GM21717 (cell line): Measurements from ENCODE around the gene DYNLRB1.

Experiments used
- ATAC-seq: cut with Tn5 transposase; IDR thresholded peaks from one replicate; pipeline ENCODE4 v1.9.1; 2021; ENCODE audit warnings: mild to moderate bottlenecking, moderate library complexity; ENCODE audit not compliant: unreplicated experiment

Gene DYNLRB1

DNA sequence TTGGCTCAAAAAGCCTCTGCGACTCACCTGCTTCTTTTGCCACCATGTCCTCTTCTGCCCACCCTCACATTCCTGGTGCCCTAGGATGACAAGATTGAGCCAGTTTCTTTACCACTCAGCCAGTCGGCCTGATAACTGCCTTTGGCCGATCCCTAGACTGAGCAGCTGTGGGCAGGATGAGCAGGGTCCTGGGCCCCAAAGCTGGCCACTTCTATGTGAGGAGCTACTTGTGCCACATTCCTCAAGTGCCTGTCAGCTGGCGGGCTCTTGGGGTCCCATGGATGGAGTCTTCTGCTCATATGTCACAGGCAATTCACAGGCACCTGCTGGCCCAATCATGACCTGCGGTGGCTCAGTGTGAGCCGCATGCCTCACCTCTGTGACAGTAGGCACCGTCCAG lies 16.5 kb downstream of the DYNLRB1 start:
- no peak for ATAC-seq

DNA sequence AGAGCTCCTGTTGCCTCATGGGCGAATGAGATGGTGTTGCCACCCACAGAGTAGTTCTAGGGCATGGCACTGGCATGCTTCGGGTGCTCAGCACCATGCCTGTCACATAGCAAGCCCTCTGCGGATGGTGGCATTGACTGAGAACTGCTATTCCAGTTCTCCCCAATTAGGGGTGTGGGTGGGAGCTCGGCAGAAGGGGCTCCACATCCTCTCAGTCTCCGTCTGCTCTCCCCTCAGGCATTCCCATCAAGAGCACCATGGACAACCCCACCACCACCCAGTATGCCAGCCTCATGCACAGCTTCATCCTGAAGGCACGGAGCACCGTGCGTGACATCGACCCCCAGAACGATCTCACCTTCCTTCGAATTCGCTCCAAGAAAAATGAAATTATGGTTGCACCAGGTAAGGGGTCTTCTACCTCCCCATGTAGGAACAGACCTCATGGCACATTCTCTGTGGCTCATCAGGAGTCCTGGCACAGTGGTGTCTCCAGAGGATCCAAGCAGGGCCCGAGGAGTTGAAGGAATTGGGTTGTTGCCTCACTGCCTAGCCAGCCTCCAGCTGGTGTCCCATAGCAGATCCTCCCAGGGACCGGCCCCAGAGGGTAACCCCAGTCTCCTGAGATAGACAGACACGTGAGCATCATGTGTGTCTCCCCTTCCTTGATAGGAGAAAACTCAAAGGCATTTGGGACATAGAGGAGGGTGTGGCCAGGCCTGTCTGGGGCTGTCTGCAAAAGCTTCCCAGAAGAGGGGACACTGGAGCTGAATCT lies 18.4 kb downstream of the DYNLRB1 start:
- ATAC-seq: no peak

DNA sequence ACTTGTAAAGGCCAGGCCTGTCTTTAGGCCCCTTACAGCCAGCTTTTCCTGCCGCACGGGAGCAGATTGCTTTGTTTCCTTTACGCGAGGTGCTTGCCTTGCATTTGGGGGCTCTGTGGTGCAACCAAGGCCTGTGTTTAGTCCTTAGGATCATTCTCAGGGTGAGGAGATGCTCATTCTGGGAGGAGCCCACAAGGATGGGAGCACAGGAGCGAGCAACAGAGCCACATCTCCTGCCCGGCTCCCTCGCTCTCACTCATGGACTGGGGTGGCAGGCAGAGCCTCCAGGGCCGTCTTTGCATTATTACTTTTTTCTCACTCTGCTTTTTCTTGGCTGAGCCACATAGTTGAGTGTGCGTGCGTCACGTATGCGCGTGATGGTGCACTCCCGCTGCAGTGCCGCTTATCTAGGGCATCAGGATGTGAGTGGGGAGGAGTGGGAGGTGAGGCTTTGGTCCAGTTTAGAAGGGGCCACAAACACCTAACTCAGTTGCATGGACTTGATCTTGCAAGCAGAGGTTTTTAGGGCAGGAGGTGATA lies 19.1 kb downstream of the DYNLRB1 start:
- ATAC-seq: no peak

DNA sequence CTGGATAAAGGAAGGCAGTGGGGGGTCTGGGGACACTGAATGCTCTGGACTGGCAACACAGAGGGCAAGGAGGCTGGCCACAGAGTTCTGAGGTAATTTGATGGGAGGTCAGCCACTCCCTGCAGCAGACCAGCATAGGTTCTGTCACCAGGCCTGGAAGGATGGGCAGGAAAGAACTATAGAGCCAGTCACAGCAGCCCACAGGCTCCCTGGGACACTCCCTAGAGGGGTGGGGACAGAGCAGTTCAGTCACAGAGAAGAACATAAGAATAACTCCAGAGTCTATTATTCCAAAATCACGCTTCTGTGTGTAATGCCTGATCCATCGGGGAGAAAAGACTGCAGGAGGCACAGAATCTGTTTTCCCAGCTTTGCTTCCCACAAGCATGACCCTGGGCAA lies 19.6 kb downstream of the DYNLRB1 start:
- ATAC-seq: no peak

DNA sequence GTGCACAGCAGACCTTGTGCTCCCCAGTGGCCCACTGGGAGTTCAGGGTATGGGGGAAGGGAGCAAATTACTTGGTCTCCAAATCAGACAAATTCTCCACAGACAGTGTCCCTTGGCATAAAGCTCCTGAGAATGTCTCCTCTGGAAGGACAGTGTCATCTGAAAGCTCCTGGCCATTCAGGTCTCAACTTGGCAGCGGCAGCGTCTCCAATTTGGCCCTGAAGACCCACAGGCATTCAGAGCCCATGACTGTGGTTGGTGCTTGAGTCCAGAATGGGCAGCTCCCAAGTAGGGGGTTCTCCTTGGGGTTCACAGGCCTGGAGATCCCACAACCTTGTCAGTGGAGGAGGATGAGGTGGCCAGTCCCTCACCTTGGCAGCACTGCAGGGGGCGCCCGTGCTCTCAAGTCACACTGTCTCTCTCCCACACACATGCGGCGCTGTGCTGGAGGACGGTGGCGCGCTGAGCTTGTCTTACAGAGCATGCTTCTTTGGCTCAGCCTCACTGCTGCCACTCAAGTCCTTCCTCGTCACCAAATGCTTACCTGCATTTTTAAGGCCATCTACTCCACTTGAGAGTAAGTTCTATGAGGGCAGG lies 20.7 kb downstream of the DYNLRB1 start:
- no peak for ATAC-seq

DNA sequence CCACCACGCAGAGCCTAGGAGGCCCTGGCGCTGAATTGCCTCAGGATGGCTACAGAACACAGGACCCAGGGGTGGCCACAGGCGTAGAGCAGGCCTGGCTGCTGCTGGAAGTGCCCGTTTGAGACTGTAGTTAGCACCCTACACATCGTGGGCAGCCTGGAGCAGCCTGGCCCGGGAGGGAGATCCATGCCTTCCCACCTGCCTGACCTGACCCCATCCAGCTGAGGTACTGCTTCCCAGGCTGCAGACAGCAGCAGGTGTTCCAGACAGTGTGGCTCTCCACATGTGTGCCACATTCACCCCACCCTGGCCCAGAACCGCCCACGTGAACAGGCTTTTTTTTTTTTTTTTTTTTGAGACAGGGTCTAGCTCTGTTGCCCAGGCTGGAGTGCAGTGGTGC lies 21.4 kb downstream of the DYNLRB1 start:
- ATAC-seq: no peak

DNA sequence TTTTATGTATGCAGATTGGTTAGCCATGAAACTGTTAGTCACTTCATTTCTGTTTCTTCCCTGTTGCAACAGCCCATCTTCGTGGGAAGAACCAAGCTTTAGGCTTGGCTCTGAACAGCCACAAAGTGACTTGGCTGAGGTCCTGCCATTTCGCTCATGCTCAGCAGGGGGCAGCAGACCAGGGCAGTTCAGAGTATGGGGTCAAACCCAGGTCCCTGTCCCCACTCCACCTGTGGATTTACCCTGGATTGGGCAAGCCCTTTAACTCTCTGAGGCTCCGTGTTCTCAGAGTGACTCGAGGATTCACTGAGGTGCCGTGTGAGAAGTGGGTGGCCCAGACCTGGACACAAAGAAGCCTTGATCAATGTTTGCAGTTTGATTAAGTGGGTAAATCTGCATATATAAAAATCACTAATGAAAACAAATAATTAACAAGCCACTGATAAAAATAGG lies 22.5 kb downstream of the DYNLRB1 start:
- no peak for ATAC-seq

DNA sequence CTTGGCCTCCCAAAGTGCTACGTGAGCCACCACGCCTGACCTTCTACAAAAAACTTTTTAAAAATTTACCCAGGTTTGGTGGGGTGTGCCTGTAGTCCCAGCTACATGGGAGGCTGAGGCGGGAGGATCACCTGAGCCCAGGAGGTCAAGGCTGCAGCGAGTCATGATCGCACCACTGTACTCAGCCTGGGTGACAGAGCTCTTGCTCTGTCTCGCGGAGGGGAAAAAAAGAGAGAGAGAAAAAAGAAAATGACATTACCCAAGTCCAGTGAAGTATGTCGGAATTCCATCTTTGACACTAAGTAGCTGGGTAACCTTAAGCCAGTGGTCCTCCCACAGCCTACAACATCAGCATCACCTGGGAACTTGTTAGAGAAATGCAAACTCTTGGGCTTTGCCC lies 23.5 kb downstream of the DYNLRB1 start:
- no peak for ATAC-seq

DNA sequence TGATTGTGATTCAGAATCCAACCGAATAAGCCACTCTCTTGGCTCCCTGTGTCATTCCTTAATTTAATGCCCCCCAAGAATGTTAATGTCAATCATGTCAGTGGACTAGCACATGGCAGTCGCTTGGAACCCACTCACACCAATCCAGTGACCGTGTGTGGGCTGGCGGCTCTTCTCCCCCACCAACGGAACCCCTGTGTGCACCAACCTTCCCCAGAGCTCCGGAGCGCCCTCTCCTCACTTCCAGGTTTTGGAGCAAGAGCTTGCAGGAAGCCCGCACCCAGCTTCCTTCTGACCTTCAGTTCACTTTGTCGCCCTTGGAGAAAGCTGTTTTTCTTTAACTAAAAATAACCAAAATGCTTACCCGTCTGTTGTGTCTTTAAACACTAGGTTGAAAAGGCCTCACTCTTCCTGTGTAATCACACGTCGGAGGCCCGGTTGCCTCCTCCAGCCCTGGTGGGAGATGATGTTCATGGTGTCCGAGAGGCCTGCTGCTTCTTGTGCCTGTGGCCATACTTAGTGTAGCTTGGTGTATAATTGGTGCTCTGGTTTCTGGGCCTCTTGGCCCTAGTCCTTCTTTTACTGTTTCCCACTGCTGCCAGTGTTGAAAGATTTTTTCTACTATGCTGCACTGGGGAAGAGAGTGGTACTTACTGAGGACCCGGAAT lies 24.5 kb downstream of the DYNLRB1 start:
- no peak for ATAC-seq

DNA sequence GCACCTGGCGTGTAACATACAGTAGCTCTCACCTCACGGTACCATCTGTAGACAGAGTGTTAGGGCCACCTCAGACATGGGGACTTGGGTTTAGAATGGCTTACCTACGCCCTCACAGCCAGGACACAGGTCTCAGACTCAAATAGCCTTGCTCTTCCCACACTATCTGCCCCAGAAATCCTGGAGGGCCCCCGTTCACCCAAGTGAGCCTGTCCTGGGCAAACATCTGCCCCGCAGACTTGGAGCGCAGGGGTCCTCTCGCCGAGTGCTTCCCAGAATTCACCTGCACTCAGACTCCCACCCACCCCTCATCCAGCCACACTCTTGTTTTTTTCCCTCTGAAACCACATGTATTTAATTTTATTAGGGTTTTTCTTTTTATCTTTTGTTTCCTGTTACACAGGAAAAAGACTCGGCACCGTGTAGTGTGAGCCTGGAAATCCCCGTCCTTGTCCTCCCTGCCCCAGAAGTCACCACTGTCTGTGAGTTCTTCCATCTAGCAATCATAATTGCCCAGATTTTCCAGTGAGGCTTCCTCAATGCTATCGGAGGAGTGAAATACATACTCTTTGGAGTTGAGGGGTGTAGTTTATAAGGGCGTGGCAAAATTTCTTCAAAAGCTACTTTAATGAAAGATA lies 25.2 kb downstream of the DYNLRB1 start:
- no peak for ATAC-seq

DNA sequence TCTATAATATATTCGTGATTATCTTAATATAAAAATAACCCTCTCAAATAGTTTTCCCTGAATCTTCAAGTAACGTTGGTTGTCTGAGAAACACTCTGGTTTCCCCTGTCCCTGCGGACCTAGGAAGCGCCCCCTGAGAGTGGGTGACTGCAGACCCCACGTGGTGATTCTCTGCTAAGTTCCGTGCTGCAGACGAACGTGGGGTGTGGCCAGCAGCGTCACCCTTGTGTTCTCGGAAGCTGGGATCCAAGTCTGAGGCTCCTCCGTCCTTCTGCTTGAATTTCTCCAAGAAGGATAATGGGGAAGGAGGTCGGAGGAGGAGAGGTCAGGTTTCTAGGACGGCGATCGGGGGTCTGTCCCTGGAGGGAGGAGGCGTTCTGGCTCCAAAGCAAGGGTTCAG lies 25.7 kb downstream of the DYNLRB1 start:
- no peak for ATAC-seq

DNA sequence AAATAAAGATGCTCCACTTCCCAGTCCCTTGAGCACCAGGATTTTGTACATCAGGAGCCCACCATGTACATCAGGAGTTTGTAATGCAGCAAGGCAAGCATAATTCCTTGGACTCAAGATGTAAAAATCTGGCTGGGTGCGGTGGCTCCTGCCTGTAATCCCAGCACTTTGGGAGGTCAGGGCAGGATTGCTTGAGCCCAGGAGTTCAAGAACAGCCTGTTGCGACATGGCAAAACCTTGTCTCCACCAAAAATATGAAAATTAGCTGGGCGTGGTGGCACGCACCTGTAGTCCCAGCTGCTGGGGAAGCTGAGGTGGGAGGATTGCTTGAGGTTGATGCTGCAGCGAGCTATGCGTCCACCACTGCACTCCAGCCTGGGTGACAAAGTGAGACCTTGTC lies 26.2 kb downstream of the DYNLRB1 start:
- ATAC-seq: no peak

DNA sequence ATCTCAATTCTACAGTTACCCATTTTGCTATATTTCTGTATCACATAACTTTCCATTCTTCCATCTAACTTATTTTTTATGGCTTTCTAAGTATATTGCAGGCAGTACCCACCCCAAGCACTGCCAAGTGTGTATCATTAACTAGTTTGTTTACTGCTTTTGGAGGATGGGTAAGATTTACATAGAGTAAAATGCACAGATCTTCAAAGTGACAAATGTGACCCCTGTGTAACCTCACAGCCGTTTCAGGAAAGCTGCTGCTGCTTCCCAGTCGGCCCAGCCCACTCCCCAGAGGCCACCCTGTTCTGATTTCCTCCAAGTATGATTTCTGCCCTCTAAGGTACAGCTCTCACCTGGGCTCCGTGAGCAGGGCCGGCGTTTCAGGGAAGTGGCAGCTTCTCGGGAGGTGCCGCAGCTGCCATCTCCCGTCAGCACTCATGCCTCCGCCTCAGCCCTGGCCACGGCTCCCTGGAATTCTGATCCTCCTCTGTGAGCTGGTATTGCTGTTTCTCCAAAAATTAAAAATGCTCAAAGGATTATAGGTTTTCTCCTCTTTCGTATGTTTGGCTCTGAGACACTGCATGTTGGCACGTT lies 27.3 kb downstream of the DYNLRB1 start:
- ATAC-seq: no peak

DNA sequence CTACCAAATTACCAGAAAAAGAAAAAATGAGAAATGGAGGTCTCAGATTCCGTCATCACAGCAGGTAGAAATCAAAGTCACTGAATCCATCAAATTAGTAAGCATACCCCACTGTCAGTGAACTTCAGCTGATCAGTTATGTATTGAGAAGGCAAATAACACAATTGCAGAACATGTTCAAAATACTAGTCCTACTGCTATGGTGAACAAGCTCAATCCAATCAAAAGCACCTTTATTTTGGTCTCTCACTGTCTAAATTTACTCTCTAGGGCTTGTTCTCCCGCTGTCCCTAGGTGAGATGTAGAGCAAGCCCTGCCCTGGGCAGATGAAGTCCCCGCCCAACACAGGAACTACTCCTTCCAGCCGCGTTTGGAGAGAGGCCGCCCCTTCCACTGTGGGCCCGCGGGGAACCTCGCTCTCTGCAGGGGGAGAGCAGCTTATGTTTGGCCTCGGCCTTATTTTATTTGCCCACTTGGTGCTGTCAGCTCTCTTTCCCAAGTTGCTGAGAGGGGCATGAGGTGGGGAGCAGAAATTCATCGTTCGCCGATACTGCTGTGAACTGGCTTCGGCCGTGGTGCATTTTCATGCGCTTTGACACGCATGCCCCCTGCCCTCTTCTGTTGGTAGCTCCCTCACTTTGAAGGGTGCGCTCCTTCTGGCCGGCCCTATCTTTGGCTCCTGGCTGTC lies 28.0 kb downstream of the DYNLRB1 start:
- ATAC-seq: no peak

DNA sequence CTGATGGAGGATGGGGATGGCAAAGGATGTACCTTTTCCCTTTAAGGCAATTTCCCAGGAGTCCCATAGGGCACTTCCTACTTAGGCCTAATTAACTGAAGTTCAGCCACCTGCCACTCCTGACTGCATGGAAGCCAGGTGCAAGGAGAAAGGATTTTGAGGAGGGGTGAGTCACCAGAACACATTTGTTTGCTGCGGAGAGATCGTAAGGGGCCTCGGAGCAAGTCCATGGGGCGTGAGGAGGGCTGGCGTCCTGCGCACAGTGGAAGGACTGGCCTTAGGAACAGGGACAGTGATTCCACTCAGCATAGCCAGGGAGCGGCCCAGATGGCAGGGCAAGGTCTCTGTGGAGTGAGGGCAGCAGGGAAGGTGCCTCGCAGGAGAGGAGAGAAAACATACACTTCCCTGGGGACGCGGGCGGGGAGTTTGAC lies 30.5 kb downstream of the DYNLRB1 start:
- ATAC-seq: no peak

DNA sequence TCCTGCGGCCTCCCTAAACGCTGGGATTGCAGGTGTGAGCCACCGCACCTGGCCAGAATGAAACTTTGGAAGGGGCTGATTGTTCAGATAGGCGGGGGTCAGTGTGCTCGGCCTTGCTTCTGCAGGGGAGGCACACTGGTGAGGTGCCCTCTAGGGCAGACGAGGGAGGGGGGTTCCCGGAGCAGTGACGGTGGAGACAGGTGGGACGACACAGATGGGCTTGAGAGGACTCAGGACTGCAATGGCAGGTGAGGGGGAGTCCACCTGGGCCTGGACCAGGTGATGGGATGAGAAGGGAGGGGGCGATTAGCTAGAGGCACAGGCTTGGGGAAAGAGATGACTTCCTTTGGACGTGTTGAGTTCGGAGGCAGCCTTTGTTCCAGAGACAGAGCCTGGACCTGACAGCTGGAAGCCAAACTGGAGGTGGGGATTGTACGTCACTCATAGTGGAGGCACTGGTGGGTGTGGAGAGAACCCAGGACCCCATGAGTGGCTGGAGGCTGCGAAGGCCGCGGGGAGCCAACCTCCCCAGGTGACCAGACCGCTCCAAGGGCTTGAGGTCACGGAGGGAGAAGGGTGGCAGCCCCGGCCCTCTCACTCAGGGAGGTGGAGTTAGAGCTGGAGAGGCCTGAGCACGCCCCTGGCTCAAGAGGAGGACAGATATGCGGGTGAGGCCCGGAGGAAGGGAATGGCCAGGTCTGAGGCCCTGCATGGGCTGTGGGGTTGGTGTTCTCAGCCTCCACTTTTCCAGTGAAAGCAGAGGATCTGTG lies 31.8 kb downstream of the DYNLRB1 start:
- no peak for ATAC-seq

DNA sequence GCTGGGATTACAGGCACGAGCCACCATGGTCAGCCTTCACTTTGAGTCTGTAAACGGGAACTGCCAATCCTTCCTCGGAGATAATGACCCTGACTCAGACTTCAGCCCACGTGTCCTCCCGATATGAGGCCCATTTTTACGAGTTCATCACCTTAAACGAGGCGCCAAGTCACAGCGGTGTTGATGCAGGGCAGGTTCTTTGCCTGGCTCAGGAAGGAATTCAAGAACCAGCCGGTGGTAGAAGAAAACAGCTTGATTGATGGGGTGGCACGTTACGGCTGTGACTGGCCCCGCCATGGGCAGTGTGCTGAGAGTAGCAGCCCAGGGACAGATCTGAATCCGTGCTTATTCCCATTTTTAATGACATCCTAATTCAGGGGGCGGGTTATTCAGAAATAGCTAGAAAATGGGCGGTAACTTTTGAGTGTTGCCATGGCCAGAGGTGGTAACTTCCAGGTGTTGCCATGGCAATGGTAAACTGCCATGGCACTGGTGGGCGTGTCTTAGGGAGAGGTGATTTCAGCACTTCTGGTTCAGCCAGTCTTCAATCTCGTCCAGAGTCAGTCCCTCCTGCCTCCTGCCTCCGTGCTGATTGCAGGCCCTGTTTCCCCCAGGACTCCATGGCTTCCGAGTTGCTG lies 33.2 kb downstream of the DYNLRB1 start:
- no peak for ATAC-seq

DNA sequence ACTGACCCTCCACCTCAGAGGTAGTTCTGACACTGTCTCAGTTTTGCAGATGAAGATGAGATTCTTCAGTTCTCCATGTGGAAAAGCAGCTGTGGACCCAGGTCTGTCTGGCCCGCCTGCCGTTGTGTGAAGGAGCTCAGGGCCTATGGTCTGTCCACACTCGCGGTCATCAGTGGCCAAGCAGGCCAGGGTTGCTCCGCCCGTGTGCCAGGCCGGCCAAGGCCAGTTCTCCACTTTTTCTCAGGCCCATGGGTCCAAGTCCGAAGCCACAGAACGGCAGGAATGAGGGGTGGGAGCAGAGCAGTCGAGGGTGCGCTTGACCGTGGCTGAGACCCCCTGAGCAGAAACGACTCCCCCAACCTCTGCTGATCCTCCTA lies 33.7 kb downstream of the DYNLRB1 start:
- ATAC-seq: no peak

DNA sequence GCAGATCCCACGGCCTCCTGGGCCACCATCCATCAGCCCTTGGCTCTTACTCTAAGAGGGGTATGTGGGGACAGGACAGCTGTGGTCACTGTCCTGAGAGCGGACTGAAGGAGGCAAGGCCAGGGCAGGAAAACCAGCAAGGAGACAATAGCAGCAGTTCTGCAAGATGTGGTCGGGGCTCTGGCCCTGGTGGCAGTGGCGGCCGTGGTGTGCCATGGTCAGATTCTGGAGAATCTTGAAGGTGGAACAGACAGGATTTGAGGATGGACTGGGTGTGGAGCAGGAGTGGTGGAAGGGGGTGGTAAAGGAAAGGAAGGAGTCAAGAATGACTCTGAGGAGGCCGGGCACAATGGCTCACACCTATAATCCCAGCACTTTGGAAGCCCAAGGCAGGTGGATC lies 36.3 kb downstream of the DYNLRB1 start:
- no peak for ATAC-seq
